GM19468 (cell line): ENCODE results near the gene GNA12.
"Not testable (repeated sequence)": the region's sequence is repeated elsewhere in the genome, so short reads cannot be mapped to it uniquely, and the experiment has no call there.

Experiments
- ATAC-seq: cut with Tn5 transposase; IDR thresholded peaks from one replicate; pipeline ENCODE4 v1.9.1; 2021; ENCODE audit warnings: mild to moderate bottlenecking, moderate library complexity, moderate number of reproducible peaks; ENCODE audit not compliant: unreplicated experiment; ENCODE audit errors: extremely low read depth

The GNA12 gene

GRCh38 chr7:2759736-2760097 lies 84.4 kb downstream of the GNA12 start:
- ATAC-seq = no peak

- ATAC-seq = no peak
Measured at GRCh38 chr7:2758673-2759616, 85.2 kb downstream of the GNA12 start.

- ATAC-seq = peak; percentile 53
Measured at GRCh38 chr7:2757904-2758672, 86.0 kb downstream of the GNA12 start.

GRCh38 chr7:2757361-2757903 lies 86.7 kb downstream of the GNA12 start:
- ATAC-seq = no peak

DNA sequence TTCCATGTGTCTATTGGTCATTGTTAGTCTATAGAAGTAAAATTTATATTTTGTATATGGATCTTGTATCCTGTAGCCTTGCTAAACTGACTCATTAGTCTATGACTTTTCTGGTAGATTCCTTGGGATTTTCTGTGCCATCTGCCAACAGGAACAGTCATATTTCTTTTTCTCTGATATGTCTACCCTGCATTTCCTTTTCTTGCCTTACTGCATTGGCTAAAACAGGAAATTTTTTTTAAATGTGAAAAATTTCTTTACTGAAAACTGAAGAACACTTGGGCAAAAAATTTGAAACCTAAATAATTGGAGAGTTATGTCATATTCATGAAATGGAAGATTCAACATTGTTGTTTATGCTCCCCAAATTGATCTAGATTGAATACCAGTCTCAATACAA lies 88.6 kb downstream of the GNA12 start:
- ATAC-seq = no peak

- ATAC-seq = no peak
Measured at GRCh38 chr7:2754912-2755311, 89.2 kb downstream of the GNA12 start.

- no peak for ATAC-seq
Measured at GRCh38 chr7:2754086-2754485, 90.0 kb downstream of the GNA12 start.

GRCh38 chr7:2753148-2753547 lies 91.0 kb downstream of the GNA12 start:
- ATAC-seq = no peak

DNA sequence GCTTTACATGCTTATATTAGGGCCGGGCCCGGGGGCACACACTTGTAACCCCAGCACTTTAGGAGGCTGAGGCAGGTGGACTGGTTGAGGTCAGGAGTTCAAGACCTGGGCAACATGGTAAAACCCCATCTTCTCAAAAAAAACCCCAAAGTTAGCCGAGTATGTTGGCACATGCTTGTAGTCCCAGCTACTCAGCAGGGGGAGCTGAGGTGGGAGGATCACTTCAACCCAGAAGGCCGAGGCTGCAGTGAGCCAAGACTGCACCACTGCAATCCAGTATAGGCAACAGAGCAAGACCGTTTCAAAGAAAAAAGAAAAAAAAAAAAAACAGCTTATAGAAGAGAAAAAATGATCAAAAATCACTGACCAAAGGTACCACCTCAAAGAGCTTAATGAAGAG lies 93.0 kb downstream of the GNA12 start:
- ATAC-seq = no peak

GRCh38 chr7:2750004-2750407 lies 94.1 kb downstream of the GNA12 start:
- ATAC-seq = no peak

DNA sequence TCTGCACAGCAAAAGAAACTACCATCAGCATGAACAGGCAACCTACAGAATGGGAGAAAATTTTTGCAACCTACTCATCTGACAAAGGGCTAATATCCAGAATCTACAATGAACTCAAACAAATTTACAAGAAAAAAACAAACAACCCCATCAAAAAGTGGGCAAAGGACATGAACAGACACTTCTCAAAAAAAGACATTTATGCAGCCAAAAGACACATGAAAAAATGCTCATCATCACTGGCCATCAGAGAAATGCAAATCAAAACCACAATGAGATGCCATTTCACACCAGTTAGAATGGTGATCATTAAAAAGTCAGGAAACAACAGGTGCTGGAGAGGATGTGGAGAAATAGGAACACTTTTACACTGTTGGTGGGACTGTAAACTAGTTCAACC lies 95.4 kb downstream of the GNA12 start:
- not testable (repeated sequence) for ATAC-seq

GRCh38 chr7:2743523-2744185 lies 100.5 kb downstream of the GNA12 start:
- not testable (repeated sequence) for ATAC-seq

DNA sequence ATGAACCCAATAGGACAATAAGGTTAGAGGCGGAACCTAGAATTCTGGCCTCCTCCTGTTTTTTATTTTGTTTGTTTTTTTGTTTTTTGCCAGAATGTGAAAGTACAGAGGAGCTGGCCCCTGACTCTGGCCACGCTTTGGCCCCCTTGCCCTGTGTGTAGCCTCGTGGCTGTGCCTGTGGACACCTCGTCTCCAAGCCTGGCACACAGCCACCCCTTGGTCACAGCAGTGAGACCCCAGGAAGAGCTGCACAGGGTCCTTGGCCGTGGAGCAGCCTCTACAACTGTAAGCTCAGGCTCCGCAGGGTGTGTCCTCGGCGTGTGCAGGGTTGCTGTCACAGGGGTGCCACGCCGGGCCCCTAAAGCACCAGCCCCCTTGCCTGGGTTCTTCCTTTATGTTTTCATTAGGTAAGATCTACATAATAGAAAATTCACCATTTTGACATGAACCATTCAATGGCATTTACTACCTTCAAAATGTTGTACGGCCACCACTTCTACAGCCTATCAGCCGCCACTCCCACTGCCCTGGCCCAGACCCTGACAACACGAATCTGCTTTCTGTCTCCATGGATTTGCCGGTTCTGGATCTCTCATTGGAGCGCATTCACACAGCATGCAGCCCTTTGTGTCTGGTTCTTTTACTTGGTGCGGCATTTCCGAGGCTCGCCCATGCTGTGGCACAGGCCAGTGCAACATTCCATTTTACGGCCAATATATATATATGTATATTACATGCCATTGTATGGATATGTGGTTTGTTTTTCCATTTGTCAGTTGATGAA lies 105.2 kb downstream of the GNA12 start:
- ATAC-seq = no peak

DNA sequence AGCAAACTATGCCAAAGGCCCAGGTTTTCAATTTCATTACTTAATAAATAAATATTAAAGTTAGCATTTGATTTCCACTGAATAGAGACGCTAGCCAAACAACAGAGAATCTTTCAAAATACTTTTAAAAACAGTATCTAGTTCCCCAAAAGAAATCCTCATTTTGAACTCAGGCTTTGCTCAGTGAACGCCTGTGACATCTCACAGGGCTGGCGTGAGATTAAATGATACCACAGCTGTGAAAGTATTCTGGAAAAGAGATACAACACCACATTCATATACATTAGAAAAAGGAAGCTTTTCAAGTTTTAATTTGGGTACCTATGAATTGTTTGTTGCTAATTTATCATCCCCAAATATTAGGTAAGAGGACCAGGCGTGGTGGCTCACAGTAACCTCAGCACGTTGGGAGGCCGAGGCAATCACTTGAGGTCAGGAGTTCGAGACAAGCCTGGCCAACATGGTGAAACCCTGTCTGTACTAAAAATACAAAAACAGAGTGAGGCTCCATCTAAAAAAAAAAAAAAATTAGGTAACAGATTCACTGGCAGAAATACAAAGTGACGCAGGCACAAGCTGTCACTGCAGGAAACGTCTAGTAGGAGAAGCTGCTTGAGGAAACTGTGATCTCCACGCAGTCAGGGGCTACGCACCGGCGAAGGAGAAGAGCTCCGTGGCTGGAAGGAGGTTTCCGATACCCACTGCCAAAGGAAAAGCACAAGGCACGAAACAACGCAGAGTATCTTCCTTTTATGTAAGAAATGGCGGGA lies 106.2 kb downstream of the GNA12 start:
- ATAC-seq = no peak

- ATAC-seq = not testable (repeated sequence)
Measured at GRCh38 chr7:2737005-2737743, 106.9 kb downstream of the GNA12 start.

DNA sequence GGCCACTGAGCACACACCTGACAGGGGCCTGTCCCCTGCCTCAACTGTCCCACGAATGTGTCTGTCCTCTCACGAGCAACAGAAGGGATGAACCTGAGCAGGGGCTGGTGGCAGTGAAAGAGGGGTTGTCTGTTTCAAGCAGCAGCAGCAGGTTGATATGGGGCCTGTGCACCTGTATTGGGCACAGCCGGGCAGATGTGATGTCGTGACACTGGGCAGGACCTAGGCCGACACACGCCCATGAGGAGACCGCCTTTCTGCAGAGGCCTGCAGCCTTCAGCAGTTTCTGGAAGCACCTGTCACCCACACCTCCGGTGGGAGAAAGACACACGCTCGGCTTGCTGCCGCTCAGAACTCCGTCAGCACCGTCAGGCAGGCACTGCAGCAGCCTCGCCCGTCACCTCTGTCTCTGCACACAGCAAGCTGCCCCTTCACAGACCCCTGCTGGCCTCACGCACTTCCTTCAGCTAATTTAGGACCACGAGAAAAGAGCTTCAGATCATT lies 107.6 kb downstream of the GNA12 start:
- ATAC-seq = no peak

DNA sequence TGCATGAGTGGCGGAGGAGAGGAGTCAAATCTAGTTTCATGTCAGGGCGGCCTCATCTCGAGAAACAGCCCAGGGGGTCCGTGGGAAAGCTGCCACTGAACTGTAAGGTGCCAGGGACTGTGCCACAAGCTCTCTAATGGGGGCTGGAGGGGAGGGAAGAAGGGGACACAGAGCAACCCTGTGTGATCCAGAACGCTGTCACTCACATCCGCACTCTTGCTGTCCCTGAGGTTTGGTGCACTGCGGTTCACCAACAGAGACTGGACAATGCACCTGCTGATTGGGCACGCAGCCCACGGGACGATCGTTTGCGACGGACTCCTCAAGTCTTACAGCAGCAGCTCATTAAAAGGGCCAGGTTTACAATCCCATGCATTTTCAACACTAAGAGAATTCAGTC lies 108.4 kb downstream of the GNA12 start:
- no peak for ATAC-seq
